GM19238 (cell line): ENCODE measurements around the gene COX19.
"Not testable (repeated sequence)": the region's sequence is repeated elsewhere in the genome, so short reads cannot be mapped to it uniquely, and the experiment has no call there.

Experiments used
- DNase-seq: peaks from one replicate; pipeline ENCODE4 v3.0.0; 2011; ENCODE audit warnings: low spot score; ENCODE audit not compliant: insufficient read length

The COX19 gene

DNA sequence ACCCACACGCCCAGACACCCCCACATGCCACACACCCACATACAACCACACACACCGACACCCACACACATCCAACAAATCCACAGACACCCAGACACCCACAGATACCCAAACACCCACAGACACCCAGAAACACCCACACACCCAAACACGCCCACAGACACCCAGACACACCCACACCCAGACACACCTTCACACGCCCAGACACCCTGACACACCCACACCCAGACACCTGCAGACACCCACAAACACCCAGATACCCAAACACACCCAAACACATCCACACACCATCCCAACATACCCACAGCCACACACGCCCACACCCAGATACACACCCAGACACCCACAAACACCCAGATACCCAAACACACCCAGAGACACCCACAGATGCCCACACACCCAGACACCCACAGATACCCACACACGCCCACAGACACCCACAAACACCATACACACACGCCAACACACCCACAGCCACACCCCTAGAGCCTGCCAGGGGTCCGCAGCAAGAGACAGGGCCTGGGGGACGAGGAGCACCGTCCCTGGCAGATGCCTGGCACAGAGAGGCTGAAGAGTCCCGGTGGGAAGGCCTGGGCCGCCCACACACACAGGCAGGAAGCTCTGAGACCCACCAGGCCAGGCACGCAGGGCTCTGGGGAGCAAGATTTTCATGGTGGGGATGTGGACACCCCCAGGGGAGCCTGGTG is 36.1 kb upstream of the COX19 start:
- no peak for DNase-seq

DNA sequence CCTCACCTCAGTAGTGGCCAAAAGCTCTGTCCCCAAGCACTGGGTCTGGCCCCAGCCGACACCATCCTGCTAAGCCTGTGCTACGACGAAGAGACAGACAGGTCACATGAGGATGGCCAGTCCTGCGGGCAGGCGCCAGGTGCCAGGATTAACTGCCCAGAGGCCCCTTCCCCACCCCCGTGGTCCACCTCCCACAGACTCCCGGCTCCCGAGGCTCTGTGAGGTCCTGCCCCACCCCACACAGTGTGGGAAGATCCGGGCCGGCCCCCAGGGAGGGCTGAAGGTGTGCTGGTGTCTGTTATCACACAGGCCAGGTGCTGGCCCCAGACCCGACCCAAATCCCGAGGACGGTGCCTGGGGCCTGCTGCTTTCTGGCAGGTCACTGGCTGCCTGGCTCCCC is 34.9 kb upstream of the COX19 start:
- no peak for DNase-seq

DNA sequence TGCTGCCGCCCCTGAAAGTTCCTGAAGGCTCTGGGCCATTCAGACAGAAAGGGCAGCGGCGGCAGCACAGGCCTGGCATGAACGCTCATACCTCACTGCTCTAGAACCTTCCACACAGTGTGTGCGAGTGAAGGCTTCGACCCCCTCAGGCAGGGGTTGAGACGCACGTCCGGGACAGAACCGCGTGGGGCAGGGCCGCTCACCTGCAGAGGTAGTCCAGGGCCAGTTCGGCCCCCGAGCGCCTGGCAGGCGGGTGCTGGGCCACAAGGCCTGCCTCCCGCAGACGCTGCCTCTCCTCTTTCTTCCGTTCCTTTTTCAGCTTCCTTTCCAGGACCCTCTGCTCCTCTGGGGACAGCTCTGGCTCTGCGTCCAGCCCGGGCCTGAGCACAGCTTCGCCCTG is 34.4 kb upstream of the COX19 start:
- no peak for DNase-seq

GRCh38 chr7:1008733-1009363 is 33.5 kb upstream of the COX19 start:
- DNase-seq, result no peak

DNA sequence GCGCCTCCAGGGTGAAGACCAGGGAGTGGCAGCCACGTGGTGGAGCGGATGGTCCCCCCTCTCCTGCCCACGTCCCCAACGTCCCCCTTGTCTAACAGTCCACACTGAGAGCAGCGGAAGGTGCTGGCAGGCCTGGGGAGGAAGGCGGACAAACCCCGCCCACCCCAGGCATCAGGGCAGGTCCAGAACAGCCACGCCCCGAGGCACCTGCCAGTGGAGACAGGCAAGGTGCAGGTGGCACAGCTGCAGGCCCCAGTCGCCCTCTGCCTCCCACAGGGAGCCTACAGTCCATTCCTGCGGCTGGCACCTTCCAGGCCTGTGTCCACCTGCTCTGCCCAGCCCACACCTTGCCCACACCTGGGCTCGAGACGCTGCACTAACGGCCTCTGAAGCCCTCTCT is 32.6 kb upstream of the COX19 start:
- DNase-seq, result no peak

- no peak for DNase-seq
Measured at GRCh38 chr7:1005303-1005702, 30.0 kb upstream of the COX19 start.

DNA sequence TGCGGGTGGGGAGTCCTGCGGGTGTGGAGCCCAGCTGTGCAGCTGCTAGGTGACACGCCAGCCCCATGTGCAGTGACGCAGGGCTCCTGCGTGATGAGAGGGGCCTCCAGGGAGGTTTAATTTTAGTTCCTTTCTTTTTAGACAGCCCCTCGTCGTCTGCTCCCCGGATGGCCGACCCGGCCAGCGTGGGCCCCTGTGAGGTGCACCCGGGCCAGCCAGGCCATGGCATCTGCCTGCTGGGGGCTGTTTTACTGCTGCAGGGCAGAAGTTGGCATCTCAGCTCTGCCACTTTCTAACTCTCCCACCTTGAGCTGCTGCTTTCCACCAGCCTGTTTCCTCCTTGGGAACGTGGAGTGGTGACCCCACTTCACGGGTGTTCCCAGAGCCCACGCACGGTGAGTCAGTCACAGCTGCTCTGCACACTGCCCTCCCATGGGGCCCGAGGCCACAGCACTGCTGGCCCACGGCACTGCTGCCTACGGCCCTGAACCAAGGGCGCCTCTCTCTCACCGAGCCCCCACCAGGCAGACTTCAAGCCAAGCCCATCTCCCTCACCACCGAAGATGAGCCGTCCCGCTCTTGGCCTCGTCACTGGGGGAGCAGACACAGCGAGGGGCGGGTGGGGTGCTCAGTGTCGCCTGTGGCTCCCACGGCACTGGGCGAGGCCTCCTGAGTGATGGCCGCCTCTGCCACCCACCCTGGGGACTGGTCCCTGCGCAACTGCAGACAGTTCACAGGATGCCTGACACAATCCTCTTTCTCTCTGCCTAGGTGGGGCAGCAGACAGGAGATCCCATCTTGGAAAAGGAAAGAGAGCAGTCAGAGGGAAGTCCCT is 28.9 kb upstream of the COX19 start:
- no peak for DNase-seq

GRCh38 chr7:1002445-1002844 is 27.1 kb upstream of the COX19 start:
- not testable (repeated sequence) for DNase-seq

- not testable (repeated sequence) for DNase-seq
Measured at GRCh38 chr7:1002026-1002425, 26.7 kb upstream of the COX19 start.

DNA sequence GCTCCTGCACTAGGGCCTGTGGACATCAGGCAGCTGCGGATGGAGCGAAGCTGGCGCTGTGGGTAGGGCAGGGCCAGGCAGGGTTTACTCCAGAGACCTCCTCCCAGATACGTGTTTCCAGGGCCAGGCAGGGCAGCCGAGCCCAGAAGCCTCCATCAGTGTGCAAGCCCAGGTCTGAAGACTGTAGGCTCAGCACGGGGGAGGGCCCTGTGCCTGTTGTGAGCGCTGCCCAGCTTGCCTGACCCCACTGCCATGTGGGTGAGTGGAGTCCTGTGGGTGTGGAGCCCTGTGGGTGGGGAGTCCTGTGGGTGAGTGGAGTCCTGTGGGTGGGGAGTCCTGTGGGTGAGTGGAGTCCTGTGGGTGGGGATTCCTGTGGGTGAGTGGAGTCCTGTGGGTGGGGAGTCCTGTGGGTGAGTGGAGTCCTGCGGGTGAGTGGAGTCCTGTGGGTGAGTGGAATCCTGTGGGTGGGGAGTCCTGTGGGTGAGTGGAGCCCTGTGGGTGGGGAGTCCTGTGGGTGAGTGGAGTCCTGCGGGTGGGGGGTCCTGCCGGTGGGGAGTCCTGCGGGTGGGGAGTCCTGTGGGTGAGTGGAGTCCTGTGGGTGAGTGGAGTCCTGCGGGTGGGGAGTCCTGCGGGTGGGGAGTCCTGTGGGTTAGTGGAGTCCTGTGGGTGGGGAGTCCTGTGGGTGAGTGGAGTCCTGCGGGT is 25.9 kb upstream of the COX19 start:
- not testable (repeated sequence) for DNase-seq

GRCh38 chr7:999941-1000935 is 24.9 kb upstream of the COX19 start:
- DNase-seq, result no peak

DNA sequence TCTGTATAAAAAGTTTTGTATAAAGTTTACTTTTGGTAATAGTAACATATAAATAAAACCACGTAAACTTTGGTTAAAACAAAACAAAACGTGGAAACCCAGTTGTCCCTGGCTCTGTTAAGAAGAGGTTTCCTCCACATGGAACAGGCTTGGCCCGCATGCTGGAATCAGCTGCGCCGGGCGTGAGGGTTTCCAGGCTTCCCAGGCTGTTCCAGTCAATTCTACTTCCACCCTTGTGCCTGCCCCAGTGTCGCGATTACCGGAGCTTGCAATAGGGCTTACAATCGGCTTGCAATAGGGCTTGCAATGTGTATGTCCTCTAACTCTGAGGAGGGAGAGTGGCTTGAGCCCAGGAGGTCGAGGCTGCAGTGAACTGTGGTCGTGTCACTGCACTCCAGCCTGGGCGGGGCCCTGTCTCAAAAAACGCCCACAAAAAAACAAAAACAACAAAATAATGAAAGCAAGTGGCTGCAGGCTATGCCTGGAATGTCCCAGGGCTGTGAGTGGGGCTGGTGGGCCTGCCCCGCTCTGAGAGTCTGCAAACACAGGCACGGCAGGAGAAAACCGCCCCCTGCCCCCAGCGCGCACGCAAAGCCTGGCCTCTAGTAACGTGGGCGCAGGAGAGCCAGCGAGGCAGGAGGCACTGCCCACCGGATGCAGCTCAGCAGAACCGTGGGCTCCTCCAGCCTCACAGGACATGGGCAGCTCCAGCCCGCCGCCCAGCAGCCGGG is 24.0 kb upstream of the COX19 start:
- DNase-seq, result no peak

DNA sequence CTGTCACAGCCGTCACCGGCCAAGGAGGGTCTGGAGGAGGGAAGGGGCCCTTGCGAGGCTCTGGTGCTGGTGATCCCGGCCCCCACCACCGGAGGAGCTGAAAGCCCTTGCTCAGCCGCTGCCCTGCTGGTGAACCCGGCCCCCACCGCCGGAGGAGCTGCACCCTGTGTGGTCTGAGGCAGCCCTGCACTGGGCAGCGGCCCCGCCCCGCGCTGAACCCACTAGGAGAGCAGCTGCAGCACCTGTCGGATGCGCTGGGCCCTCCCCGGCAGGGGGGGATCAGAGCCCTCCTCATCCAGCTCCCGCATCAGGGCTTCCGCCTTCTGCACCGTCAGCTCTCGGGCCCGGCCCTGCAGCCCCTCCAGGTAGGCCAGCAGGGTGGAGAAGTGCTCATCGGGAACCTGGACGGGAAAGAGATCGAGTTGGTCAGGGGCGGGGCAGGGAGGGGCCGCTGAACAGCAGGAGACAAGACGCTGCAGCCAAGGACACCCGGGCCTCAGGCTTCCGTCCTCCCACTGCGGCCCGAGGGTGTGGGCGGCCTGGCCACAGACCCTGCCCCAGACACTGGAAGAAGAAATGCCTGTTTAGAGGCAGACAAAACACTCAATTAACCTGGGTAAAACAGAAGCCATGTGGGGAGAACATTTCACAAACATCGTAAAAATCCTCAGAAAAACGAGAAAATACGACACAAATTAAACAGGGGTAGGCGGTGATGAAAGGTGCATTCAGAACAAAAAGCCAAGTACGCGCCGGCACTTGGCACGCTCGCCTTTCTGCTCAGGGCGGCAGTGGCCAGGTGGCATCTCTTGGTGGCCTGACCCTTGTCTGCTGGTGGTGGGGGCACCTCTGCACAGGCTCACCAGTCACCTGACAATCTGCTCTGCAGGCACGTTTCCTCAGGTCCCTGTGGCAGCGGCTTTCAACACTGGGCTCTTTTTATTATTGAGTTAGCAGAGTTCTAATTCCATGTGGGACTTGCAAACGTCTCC is 22.4 kb upstream of the COX19 start:
- no peak for DNase-seq

GRCh38 chr7:996079-996872 is 20.9 kb upstream of the COX19 start:
- DNase-seq, result no peak

GRCh38 chr7:995571-995970 is 20.2 kb upstream of the COX19 start:
- DNase-seq, result no peak

DNA sequence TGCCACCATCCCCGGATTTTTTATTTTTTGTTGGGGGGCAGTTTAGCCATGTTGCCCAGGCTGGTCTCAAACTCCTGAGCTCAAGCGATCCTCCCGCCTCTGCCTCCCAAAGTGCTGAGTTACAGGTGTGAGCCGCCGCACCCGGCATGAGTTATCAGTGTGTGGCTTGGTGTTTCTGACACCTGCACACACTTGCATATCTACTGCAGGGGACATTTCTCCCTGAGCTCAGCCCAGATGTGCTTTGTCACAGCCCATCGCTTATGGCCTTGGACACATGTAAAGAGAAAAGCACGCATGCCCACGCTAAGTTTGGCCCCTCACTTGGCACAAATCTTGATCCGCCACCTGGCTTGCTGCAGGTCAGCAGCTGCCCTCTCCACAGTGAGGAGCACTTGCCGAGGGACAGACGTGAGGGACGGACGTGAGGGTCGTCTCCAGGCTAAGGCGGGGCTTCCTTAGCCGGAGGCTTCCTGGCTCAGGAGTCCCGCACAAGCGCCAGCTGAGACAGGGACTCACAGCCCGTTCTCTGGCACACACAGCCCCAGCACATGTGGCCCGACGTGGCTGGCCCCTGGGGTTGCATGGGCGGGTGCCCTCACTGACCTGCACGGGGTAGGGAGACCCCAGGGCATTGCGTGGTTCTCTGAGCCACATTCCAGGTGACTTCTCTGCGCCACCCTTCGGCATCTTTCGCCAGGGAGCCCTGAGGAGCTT is 19.4 kb upstream of the COX19 start:
- no peak for DNase-seq
